Activated B cell treated with CpG ODN at 0.5 μM for 24 hours (primary cell): ENCODE results near the gene PREP. TPM values are rescaled to one million over a fixed set of nuclear protein-coding genes. Genes with fewer than 3 reads are reported as not detected.

Experiments
- ATAC-seq: fragments of 200-7000 bp; cut with Tn5 transposase; one replicate; pipeline ENCODE4 v1.10.0; 2021; ENCODE audit warnings: low read depth, mild to moderate bottlenecking, moderate library complexity
- CTCF ChIA-PET: fragments of 350-600 bp; sonication (Branson Sonifier 250); formaldehyde crosslinking; loops from one replicate; lab custom pipeline; 2021; ENCODE audit warnings: antibody characterized with exemption; lab: Charles Lee
- POLR2A ChIA-PET: fragments of 350-600 bp; sonication (Branson Sonifier 250); formaldehyde crosslinking; loops from one replicate; lab custom pipeline; 2021; ENCODE audit warnings: antibody characterized with exemption; lab: Charles Lee
- DNase-seq: peaks from one replicate; pipeline ENCODE4 v3.0.0; 2022
- H3K27ac Mint-ChIP-seq: one replicate; pipeline ENCODE4 v1.8.0; 2020; ENCODE audit warnings: mixed read lengths
- H3K27me3 Mint-ChIP-seq: one replicate; pipeline ENCODE4 v1.8.0; 2021; ENCODE audit warnings: mixed read lengths
- H3K36me3 Mint-ChIP-seq: one replicate; pipeline ENCODE4 v1.8.0; 2021; ENCODE audit warnings: low read depth, mixed read lengths
- H3K4me1 Mint-ChIP-seq: one replicate; pipeline ENCODE4 v1.8.0; 2021; ENCODE audit warnings: mixed read lengths
- H3K4me3 Mint-ChIP-seq: one replicate; pipeline ENCODE4 v1.8.0; 2020; ENCODE audit warnings: mild to moderate bottlenecking, mixed read lengths
- H3K9me3 Mint-ChIP-seq: one replicate; pipeline ENCODE4 v1.8.0; 2020; ENCODE audit warnings: mixed read lengths
- intact Hi-C: fragments of 100-400 bp; cut with micrococcal nuclease; formaldehyde crosslinking; loops from one replicate; pipeline ENCODE4 v1.15.1; 2024
- total RNA-seq: library from RNA; stranded (reverse); gene quantifications from 2 replicates; pipeline ENCODE4 v1.2.3, GENCODE V29; 2022
- TF ChIP-seq, protein P1 (sequence below): fragments of 200-600 bp; IDR thresholded peaks from one replicate; pipeline ENCODE4 v1.8.0; 2022; ENCODE audit warnings: antibody characterized with exemption, mild to moderate bottlenecking

The PREP gene
- total RNA-seq, 1 donor from 2014 or later = 31.1 TPM

DNA sequence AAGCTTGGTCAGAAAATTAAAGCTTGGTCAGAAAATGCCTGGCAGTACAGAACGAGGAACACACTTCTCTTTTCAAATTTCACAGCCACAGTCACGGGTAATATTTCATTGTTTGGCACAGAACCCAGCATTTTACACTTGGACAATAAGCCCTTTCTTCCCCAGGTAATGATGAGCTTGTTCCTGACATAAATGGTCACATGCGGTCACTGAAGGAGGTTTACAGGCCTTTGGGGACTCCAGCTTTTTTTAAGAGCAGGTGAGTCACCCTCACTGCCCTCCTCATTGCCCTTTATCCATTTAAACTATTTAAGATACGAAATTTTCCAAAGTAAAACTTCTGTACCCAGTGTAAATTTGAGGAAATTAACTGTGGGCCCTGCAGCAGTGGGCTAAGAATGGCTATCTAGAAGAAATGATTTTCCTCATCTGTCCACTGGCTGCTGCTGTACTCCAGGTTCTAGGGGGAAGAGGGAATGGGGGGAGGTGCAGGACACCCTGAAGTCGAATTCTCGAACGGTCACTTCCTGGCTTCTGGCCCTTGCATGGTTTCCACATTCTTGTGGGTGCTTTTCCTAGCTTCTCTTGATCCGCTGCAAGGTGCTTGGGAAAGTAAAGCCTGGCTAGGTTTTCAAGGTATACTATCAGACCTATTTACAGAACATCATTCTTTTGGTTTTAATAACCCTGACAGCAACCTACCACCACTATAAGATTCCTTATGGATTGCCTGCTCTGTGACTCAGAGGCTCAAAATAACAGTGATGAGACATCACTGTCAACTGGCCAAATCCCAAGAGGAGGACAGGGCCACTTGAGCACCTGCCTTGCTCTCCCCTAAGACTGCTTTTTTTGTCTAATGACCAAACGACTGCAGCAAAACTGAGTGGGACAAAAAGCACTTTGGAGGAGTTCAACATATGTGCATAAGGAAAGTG lies 75.8 kb downstream of the PREP start:
- TF ChIP-seq, protein P1, sequence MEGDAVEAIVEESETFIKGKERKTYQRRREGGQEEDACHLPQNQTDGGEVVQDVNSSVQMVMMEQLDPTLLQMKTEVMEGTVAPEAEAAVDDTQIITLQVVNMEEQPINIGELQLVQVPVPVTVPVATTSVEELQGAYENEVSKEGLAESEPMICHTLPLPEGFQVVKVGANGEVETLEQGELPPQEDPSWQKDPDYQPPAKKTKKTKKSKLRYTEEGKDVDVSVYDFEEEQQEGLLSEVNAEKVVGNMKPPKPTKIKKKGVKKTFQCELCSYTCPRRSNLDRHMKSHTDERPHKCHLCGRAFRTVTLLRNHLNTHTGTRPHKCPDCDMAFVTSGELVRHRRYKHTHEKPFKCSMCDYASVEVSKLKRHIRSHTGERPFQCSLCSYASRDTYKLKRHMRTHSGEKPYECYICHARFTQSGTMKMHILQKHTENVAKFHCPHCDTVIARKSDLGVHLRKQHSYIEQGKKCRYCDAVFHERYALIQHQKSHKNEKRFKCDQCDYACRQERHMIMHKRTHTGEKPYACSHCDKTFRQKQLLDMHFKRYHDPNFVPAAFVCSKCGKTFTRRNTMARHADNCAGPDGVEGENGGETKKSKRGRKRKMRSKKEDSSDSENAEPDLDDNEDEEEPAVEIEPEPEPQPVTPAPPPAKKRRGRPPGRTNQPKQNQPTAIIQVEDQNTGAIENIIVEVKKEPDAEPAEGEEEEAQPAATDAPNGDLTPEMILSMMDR = no peak
- intact Hi-C loops = no loop called here
- Mint-ChIP-seq H3K36me3 (peaks cover 80% of the 10 kb centered on the region), H3K27ac (no peak overlapping the region), H3K4me1 (no peaks in the 10 kb centered on the region), H3K27me3 (no peaks in the 10 kb centered on the region), H3K4me3 (no peak overlapping the region), H3K9me3 (no peaks in the 10 kb centered on the region)
- no peak for ATAC-seq
- CTCF ChIA-PET = no interaction called here
- no peak for DNase-seq
- POLR2A ChIA-PET = no interaction called here

DNA sequence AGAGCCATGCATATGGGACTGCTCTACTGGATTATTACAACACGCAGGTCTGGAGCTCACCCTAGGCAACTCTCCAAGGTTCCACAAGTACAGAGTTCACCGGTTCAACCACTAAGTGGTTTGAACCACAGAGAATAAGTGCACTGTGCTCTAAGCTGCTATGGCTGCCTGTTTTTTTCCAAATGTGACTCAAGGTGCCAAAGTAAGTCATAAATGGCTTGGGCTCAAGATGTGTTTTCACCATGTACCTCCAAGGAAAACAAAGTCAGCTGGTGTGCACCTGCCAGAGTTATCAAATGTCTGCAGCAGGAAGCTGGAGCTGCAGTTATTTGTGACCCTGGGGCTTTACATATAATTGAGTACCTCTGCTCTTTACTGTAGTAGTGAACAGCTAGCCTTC lies 76.7 kb downstream of the PREP start:
- Mint-ChIP-seq H3K36me3 (peaks cover 80% of the 10 kb centered on the region), H3K27ac (no peak overlapping the region), H3K4me1 (no peaks in the 10 kb centered on the region), H3K4me3 (no peak overlapping the region), H3K9me3 (no peaks in the 10 kb centered on the region), H3K27me3 (no peaks in the 10 kb centered on the region)
- CTCF ChIA-PET = no interaction called here
- POLR2A ChIA-PET = no interaction called here
- DNase-seq (no peak), ATAC-seq (no peak)
- intact Hi-C loops = no loop called here
- TF ChIP-seq, protein P1 = no peak

GRCh38 chr6:105324386-105324950 lies 78.4 kb downstream of the PREP start:
- TF ChIP-seq, protein P1 = no peak
- ATAC-seq (no peak), DNase-seq (no peak)
- Mint-ChIP-seq H3K4me1 (no peaks in the 10 kb centered on the region), H3K36me3 (peaks cover 76% of the 10 kb centered on the region), H3K9me3 (no peaks in the 10 kb centered on the region), H3K27ac (no peak overlapping the region), H3K27me3 (no peaks in the 10 kb centered on the region), H3K4me3 (no peak overlapping the region)
- POLR2A ChIA-PET = no interaction called here
- intact Hi-C loops = no loop called here
- CTCF ChIA-PET = no interaction called here

GRCh38 chr6:105322499-105323225 lies 80.2 kb downstream of the PREP start:
- DNase-seq (no peak), ATAC-seq (no peak)
- no peak overlapping the region for H3K27ac Mint-ChIP-seq
- H3K4me1 Mint-ChIP-seq = no peaks in the 10 kb centered on the region
- TF ChIP-seq, protein P1 = no peak
- H3K9me3 Mint-ChIP-seq = no peaks in the 10 kb centered on the region
- intact Hi-C loops = no loop called here
- POLR2A ChIA-PET = no interaction called here
- no peaks in the 10 kb centered on the region for H3K27me3 Mint-ChIP-seq
- H3K4me3 Mint-ChIP-seq = no peak overlapping the region
- CTCF ChIA-PET = no interaction called here
- H3K36me3 Mint-ChIP-seq = peaks cover 76% of the 10 kb centered on the region

DNA sequence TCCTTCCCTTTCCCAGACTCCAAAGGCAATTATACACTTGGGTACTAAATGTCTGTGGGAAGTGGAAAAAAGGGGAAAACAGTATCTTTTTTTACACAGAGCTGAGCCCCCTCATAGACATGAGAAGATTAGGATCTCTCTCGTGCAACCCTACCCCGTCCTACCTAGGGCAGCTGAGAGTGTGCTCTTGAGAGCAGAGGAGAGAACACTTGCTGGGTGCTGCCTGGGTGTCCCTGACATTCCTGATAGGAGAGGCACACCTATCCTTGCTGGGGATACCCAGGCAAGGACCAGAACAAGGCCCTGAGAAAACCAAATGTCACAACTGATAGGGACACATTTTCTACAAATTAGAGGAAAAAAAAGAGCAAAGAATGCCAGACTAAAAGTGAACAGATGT lies 81.2 kb downstream of the PREP start:
- no peak overlapping the region for H3K27ac Mint-ChIP-seq
- DNase-seq (no peak), ATAC-seq (no peak)
- H3K36me3 Mint-ChIP-seq = peaks cover 72% of the 10 kb centered on the region
- intact Hi-C loops = no loop called here
- ChIA-PET CTCF (no interaction called here), POLR2A (no interaction called here)
- no peaks in the 10 kb centered on the region for H3K4me1 Mint-ChIP-seq
- H3K4me3 Mint-ChIP-seq = no peak overlapping the region
- H3K9me3 Mint-ChIP-seq = no peaks in the 10 kb centered on the region
- H3K27me3 Mint-ChIP-seq = no peaks in the 10 kb centered on the region
- TF ChIP-seq, protein P1 = no peak
